ENCODE results near the gene NKAIN2. TPM values are rescaled to one million over a fixed set of nuclear protein-coding genes. Genes with fewer than 3 reads are reported as not detected.
"Not testable (repeated sequence)": the region's sequence is repeated elsewhere in the genome, so short reads cannot be mapped to it uniquely, and the experiment has no call there.

The NKAIN2 gene
- total RNA-seq, 1 experiment from 2014 or later, result 1.1 TPM

DNA sequence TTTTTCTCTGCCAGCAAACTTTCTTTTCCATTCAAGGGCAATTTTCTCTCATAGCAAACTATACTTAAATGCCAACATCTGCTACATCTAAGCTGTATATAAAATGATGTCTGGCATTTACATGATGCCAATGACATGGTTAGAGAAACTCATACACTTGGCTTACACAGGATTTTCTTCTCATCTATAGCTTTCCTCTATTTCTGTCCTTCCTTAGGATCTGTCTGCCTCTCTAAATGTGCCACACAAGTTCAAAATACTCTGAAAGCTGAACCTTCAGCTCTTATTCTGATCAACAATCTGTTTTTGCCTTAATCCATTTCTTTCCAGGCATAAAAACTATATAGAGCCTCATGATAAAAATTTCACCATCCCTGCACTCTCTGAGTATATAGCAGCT is 867.7 kb downstream of the NKAIN2 start:
- no peaks in the 10 kb centered on the region for H3K27me3 ChIP-seq (ENCODE audit: control insufficient read depth, insufficient read depth, low read length)
- no peak for DNase-seq
- no peaks in the 10 kb centered on the region for H3K36me3 ChIP-seq (replicated peaks; ENCODE audit: control insufficient read depth, insufficient read depth, low read length)
- no peak overlapping the region for H3K4me3 ChIP-seq (ENCODE audit: insufficient read depth, low read depth, low read length)

DNA sequence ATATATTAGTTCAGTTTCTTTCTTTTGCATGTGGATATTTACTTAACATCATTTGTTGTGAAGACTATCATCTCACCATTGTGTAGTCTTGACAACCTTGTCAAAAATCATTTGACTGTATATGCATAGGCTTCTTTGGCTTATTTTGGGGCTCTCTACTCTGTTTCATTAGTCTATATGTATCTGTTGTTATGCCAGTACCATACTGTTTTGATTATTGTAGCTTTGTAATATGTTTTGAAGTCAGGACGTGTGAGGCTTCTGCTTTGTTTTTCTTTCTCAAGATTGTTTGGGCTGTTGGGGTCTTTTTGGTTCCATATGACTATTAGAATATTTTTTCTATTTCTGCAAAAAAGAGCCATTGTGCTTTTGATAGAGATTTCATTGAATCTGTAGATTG is 870.4 kb downstream of the NKAIN2 start:
- Histone ChIP-seq H3K36me3 (replicated peaks; ENCODE audit: control insufficient read depth, insufficient read depth, low read length) (no peaks in the 10 kb centered on the region), H3K4me3 (ENCODE audit: insufficient read depth, low read depth, low read length) (no peak overlapping the region), H3K27me3 (ENCODE audit: control insufficient read depth, insufficient read depth, low read length) (no peaks in the 10 kb centered on the region)
- DNase-seq, result no peak

- no peak overlapping the region for H3K4me3 ChIP-seq (ENCODE audit: insufficient read depth, low read depth, low read length)
- no peaks in the 10 kb centered on the region for H3K27me3 ChIP-seq (ENCODE audit: control insufficient read depth, insufficient read depth, low read length)
- DNase-seq, result no peak
- H3K36me3 ChIP-seq (replicated peaks; ENCODE audit: control insufficient read depth, insufficient read depth, low read length), result no peaks in the 10 kb centered on the region
Observed at GRCh38 chr6:124676033-124676432, 872.4 kb downstream of the NKAIN2 start.

DNA sequence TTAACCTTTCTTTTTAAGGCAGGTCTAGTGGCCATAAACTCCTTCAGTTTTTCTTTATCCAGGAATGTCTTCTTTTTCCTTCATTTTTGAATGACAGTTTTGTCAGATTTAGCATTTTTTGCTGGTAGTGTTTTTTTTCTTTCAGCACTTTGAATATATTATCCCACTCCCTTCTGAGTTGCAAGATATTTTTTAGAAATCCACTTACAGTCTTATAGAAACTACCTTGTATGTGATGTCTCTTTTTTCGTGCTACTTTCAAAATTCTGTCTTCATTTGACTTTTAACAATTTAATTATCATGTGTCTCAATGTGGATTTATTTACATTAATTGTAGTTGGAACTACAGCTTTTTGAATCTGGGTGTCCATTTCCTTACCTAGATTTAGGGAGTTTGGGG is 874.2 kb downstream of the NKAIN2 start:
- Histone ChIP-seq H3K27me3 (ENCODE audit: control insufficient read depth, insufficient read depth, low read length) (no peaks in the 10 kb centered on the region), H3K36me3 (replicated peaks; ENCODE audit: control insufficient read depth, insufficient read depth, low read length) (no peaks in the 10 kb centered on the region), H3K4me3 (ENCODE audit: insufficient read depth, low read depth, low read length) (no peak overlapping the region)
- no peak for DNase-seq

DNA sequence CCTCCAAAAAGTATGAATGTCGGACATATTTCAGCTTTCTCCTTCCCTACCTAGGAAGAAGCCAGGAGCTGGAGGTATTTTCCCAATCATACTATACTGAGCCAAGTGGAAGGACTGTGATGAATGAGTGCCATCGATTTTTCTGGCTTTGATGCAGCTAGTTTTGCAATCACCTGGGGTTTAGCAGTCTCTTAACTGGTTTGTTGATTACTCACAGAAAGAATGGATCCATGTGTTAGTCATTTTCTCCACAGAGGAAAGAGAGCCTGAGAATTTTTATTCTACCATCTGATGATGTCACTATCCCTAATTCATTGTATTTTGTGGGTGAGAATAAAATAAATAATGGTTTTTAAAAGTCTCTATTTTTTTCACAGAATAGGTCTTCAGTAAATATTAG is 875.7 kb downstream of the NKAIN2 start:
- DNase-seq, result no peak

DNA sequence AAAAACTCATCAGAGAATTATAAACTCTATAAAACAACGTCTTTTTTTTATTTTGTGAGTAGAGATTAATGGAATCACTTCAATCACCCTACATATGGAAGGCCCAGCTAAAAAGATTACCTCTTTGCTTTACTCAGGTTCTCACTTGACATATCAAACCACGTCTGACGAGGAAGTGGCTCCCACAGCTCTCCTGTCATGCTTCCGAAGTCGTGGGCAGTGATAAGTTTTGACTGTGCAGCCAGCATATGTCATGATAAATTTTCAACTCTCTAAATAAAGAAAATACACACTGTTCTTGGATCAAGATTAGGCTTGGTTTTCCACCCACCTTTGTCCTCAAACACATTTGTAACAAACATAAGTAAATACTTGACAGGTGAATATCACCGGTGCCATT is 879.1 kb downstream of the NKAIN2 start:
- Histone ChIP-seq H3K36me3 (replicated peaks; ENCODE audit: control insufficient read depth, insufficient read depth, low read length) (no peaks in the 10 kb centered on the region), H3K27me3 (ENCODE audit: control insufficient read depth, insufficient read depth, low read length) (no peaks in the 10 kb centered on the region), H3K4me3 (ENCODE audit: insufficient read depth, low read depth, low read length) (no peak overlapping the region)
- DNase-seq, result no peak

More for the DNA sequence above, 875.7 kb downstream of the NKAIN2 start:
- Histone ChIP-seq H3K4me3 (ENCODE audit: insufficient read depth, low read depth, low read length) (no peak overlapping the region), H3K27me3 (ENCODE audit: control insufficient read depth, insufficient read depth, low read length) (no peaks in the 10 kb centered on the region), H3K36me3 (replicated peaks; ENCODE audit: control insufficient read depth, insufficient read depth, low read length) (no peaks in the 10 kb centered on the region)

GRCh38 chr6:124683507-124683906 is 879.8 kb downstream of the NKAIN2 start:
- DNase-seq, result peak; percentile 8
- Histone ChIP-seq H3K27me3 (ENCODE audit: control insufficient read depth, insufficient read depth, low read length) (no peaks in the 10 kb centered on the region), H3K36me3 (replicated peaks; ENCODE audit: control insufficient read depth, insufficient read depth, low read length) (no peaks in the 10 kb centered on the region), H3K4me3 (ENCODE audit: insufficient read depth, low read depth, low read length) (no peak overlapping the region)

DNA sequence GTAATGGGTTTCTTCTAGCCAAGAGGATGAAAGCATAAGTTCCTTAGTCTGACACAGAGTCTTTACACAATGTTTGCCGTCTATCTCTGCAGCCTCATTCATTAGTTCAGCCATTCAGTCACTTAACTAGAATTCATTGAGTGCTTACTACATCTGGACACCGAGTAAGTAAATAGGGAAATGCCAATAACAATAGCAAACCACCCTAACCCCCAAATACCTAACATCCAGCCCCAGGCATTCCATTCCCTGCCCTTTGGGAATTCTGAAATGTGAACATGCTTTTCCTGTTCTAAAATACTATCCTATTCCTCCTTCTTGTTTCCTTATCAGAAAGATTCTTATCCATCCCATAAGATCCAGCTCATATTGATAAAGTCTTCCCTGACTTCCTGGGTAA is 881.0 kb downstream of the NKAIN2 start:
- DNase-seq, result no peak
- no peaks in the 10 kb centered on the region for H3K27me3 ChIP-seq (ENCODE audit: control insufficient read depth, insufficient read depth, low read length)
- H3K36me3 ChIP-seq (replicated peaks; ENCODE audit: control insufficient read depth, insufficient read depth, low read length), result no peaks in the 10 kb centered on the region
- H3K4me3 ChIP-seq (ENCODE audit: insufficient read depth, low read depth, low read length), result no peak overlapping the region

- Histone ChIP-seq H3K36me3 (replicated peaks; ENCODE audit: control insufficient read depth, insufficient read depth, low read length) (no peaks in the 10 kb centered on the region), H3K27me3 (ENCODE audit: control insufficient read depth, insufficient read depth, low read length) (no peaks in the 10 kb centered on the region), H3K4me3 (ENCODE audit: insufficient read depth, low read depth, low read length) (no peak overlapping the region)
- no peak for DNase-seq
Observed at GRCh38 chr6:124688369-124688768, 884.7 kb downstream of the NKAIN2 start.

DNA sequence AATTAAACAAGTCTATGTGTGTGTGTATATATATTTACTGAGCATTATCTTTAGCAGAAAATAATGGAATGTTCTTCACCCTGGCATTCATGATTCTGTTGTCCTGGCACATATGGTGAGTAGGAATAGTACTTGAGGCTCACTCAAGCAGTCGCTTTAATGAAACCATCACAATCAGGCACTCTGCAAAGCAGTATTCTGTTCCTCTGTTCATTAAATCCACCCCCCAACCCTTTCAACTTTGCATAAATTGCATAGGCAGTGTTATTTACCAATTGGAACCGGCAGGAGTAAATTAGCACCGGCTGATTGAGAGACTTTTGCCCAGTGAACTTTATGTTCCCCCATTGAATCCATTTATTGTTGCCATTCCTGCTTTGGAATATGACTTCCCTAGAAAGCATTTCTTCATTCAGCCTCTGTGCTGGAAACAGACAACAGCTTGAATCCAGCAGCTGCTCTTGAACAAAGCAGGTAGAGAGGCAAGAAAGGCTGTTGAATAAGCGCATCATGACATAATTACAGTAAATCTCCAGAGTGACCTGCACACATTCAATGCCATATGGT is 890.6 kb downstream of the NKAIN2 start:
- Histone ChIP-seq H3K36me3 (replicated peaks; ENCODE audit: control insufficient read depth, insufficient read depth, low read length) (no peaks in the 10 kb centered on the region), H3K27me3 (ENCODE audit: control insufficient read depth, insufficient read depth, low read length) (no peaks in the 10 kb centered on the region), H3K4me3 (ENCODE audit: insufficient read depth, low read depth, low read length) (no peak overlapping the region)
- DNase-seq, result no peak

GRCh38 chr6:124699038-124699437 is 895.4 kb downstream of the NKAIN2 start:
- H3K27me3 ChIP-seq (ENCODE audit: control insufficient read depth, insufficient read depth, low read length), result no peaks in the 10 kb centered on the region
- DNase-seq, result no peak
- no peaks in the 10 kb centered on the region for H3K36me3 ChIP-seq (replicated peaks; ENCODE audit: control insufficient read depth, insufficient read depth, low read length)
- no peak overlapping the region for H3K4me3 ChIP-seq (ENCODE audit: insufficient read depth, low read depth, low read length)

GRCh38 chr6:124703541-124703940 is 899.9 kb downstream of the NKAIN2 start:
- no peaks in the 10 kb centered on the region for H3K27me3 ChIP-seq (ENCODE audit: control insufficient read depth, insufficient read depth, low read length)
- no peak overlapping the region for H3K4me3 ChIP-seq (ENCODE audit: insufficient read depth, low read depth, low read length)
- no peak for DNase-seq
- no peaks in the 10 kb centered on the region for H3K36me3 ChIP-seq (replicated peaks; ENCODE audit: control insufficient read depth, insufficient read depth, low read length)

- H3K36me3 ChIP-seq (replicated peaks; ENCODE audit: control insufficient read depth, insufficient read depth, low read length); DNase-seq; H3K27me3 ChIP-seq (ENCODE audit: control insufficient read depth, insufficient read depth, low read length): not testable (repeated sequence)
- peak overlapping the region; percentile 37 for H3K4me3 ChIP-seq (ENCODE audit: insufficient read depth, low read depth, low read length)
Observed at GRCh38 chr6:124712532-124712931, 908.9 kb downstream of the NKAIN2 start.

DNA sequence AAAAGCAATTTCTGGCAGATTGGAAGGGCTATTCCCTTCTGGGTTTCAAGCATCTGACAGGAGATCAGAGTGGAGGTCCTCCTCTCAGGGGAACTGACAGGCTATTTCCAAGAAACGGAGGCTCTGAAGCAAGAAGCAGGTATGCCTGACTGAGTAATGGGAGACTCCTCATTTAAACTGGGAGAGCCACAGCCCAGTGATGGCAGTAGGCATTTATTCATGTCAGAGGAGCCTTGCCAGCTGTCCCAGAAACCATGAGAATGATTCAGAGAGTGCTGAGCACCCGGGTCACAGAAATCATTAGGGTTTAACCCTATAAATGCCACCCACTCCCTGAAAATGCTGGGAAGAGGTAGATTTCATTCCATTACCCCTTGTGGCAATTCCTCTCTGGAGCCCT is 911.1 kb downstream of the NKAIN2 start:
- Histone ChIP-seq H3K36me3 (replicated peaks; ENCODE audit: control insufficient read depth, insufficient read depth, low read length) (no peaks in the 10 kb centered on the region), H3K4me3 (ENCODE audit: insufficient read depth, low read depth, low read length) (no peak overlapping the region), H3K27me3 (ENCODE audit: control insufficient read depth, insufficient read depth, low read length) (no peaks in the 10 kb centered on the region)
- no peak for DNase-seq

GRCh38 chr6:124719913-124720312 is 916.2 kb downstream of the NKAIN2 start:
- DNase-seq, result no peak
- H3K4me3 ChIP-seq (ENCODE audit: insufficient read depth, low read depth, low read length), result no peak overlapping the region
- no peaks in the 10 kb centered on the region for H3K27me3 ChIP-seq (ENCODE audit: control insufficient read depth, insufficient read depth, low read length)
- no peaks in the 10 kb centered on the region for H3K36me3 ChIP-seq (replicated peaks; ENCODE audit: control insufficient read depth, insufficient read depth, low read length)

DNA sequence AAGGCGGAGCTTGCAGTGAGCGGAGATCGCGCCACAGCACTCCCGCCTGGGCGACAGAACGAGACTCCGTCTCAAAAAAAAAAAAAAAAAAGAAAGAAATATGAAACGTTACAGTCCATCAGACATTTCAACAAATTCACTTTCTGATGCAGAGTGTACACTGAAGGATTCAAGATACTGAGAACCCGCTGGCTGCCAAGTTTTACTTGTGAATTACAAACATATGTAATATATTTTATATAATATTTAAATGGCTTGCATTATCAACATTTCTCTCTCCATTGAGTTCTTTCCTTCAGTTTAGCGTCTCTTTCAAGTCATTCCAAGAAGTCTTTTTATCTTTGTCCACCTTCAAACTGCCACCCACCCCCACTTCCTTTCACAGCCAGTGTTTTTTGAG is 917.7 kb downstream of the NKAIN2 start:
- Histone ChIP-seq H3K36me3 (replicated peaks; ENCODE audit: control insufficient read depth, insufficient read depth, low read length) (no peaks in the 10 kb centered on the region), H3K4me3 (ENCODE audit: insufficient read depth, low read depth, low read length) (no peak overlapping the region), H3K27me3 (ENCODE audit: control insufficient read depth, insufficient read depth, low read length) (no peaks in the 10 kb centered on the region)
- DNase-seq, result no peak

Data from H7 (cell line).